Muscle of back (tissue), 13 donors: Measurements from ENCODE around the gene PIGV. TPM values are rescaled to one million over a fixed set of nuclear protein-coding genes. Genes with fewer than 3 reads are reported as not detected.

Experiments used
- DNase-seq, 3 donors: peaks; one replicate each; pipeline versions ENCODE4 v3.0.0 to v3.0.0-alpha.2; 2013
- long read RNA-seq, 9 donors: transcript quantifications; one replicate each; lab custom pipeline, GENCODE V29; 2026
- polyA plus RNA-seq, 10 donors: library from polyadenylated mRNA; unstranded; fragments of 120-200 nt; gene quantifications; one replicate each; pipeline ENCODE4 v1.2.1, GENCODE V29; 2013; ENCODE audit not compliant: insufficient read length in 10 of 10

PIGV gene
- polyA plus RNA-seq: 1 to 10 TPM; 5.3 to 9.8 (median 7.2) TPM
- long read RNA-seq, donor 1: 0 reads
- long read RNA-seq, donor 2, partial matches to known transcripts: 0 of 1 reads
- long read RNA-seq, donor 2, other reads (novel, unspliced or antisense): 0 of 1 reads
- long read RNA-seq, donor 3: 0 reads
- long read RNA-seq, donor 4: 0 reads
- long read RNA-seq, donor 5, partial matches to known transcripts: 0 of 1 reads
- long read RNA-seq, donor 5, other reads (novel, unspliced or antisense): 0 of 1 reads
- long read RNA-seq, donor 6, partial matches to known transcripts: 0 of 2 reads
- long read RNA-seq, donor 6, other reads (novel, unspliced or antisense): 0 of 2 reads
- long read RNA-seq, donor 7, partial matches to known transcripts: 0 of 3 reads
- long read RNA-seq, donor 7, other reads (novel, unspliced or antisense): 0 of 3 reads
- long read RNA-seq, donor 8, partial matches to known transcripts: 0 of 1 reads
- long read RNA-seq, donor 8, other reads (novel, unspliced or antisense): 0 of 1 reads
- long read RNA-seq, donor 9: 0 reads

- DNase-seq: peak; percentile 89 to 98 (median 95)
Measured at GRCh38 chr1:26787706-26788514, at the start of gene PIGV. Gene PIGV (plus strand): TSS chr1:26787950. CDS start chr1:26790816, 2,866 bp downstream.

- DNase-seq: no peak
Measured at GRCh38 chr1:26739329-26739914, 48.3 kb upstream of the PIGV start.

- no peak for DNase-seq
Measured at GRCh38 chr1:26740023-26740634, 47.6 kb upstream of the PIGV start.

GRCh38 chr1:26740952-26741351 is 46.8 kb upstream of the PIGV start:
- DNase-seq: no peak

GRCh38 chr1:26743426-26744059 is 44.2 kb upstream of the PIGV start:
- DNase-seq: no peak

- DNase-seq: peak; percentile 55 to 76 (median 73)
Measured at GRCh38 chr1:26744075-26744959, 43.4 kb upstream of the PIGV start.

GRCh38 chr1:26745191-26745590 is 42.6 kb upstream of the PIGV start:
- no peak for DNase-seq

GRCh38 chr1:26747048-26747447 is 40.7 kb upstream of the PIGV start:
- DNase-seq: no peak

- DNase-seq: no peak
Measured at GRCh38 chr1:26748351-26748750, 39.4 kb upstream of the PIGV start.

- no peak for DNase-seq
Measured at GRCh38 chr1:26749458-26749857, 38.3 kb upstream of the PIGV start.

- DNase-seq: no peak
Measured at GRCh38 chr1:26750428-26750827, 37.3 kb upstream of the PIGV start.

- DNase-seq: no peak
Measured at GRCh38 chr1:26752519-26752918, 35.2 kb upstream of the PIGV start.

GRCh38 chr1:26754086-26754874 is 33.5 kb upstream of the PIGV start:
- DNase-seq: no peak

GRCh38 chr1:26758358-26758757 is 29.4 kb upstream of the PIGV start:
- no peak for DNase-seq

GRCh38 chr1:26759531-26759930 is 28.2 kb upstream of the PIGV start:
- no peak for DNase-seq

- no peak for DNase-seq
Measured at GRCh38 chr1:26761217-26761616, 26.5 kb upstream of the PIGV start.

- DNase-seq: no peak
Measured at GRCh38 chr1:26767714-26768113, 20.0 kb upstream of the PIGV start.

GRCh38 chr1:26768755-26769154 is 19.0 kb upstream of the PIGV start:
- peak; percentile 16 to 71 (median 49) for DNase-seq

GRCh38 chr1:26771285-26771642 is 16.5 kb upstream of the PIGV start:
- no peak for DNase-seq
